ENCODE data around the gene CXorf65. TPM values are rescaled to one million over a fixed set of nuclear protein-coding genes. Genes with fewer than 3 reads are reported as not detected.
A peak's percentile ranks its signal among the peaks of the same experiment; 100 is the strongest.

CXorf65 gene
- total RNA-seq (not detected), polyA plus RNA-seq (not detected)

DNA sequence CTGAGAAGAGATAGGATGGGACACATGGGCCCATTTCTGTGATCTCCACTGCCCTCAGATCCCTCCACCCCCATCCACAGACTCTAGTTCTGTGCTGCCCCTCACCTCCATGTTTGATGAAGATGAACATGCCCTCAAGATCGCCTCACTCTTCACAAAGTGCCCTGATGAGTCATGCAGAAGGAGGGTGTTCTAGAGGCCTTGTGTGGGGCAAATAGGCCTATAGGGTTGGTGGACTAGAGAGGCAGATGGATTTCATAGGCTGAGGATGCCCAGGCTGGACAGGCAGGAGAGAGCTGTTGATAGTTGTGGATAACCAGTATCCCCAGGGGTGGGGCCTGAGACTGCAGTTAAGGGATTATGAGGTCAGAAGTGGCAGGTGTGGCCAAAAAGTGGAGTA is at the start of gene CXorf65:
TSS of gene CXorf65 (minus strand) at position 314 of the 400 bp plus-strand sequence. CDS start at position 130, 184 bp downstream.
- DNase-seq (ENCODE audit: extremely low spot score): no peak
- Histone ChIP-seq H3K4me1 (ENCODE audit: insufficient read depth) (no peaks in the 10 kb centered on the region), H3K36me3 (ENCODE audit: insufficient read depth) (no peaks in the 10 kb centered on the region), H3K27ac (ENCODE audit: low read depth) (no peak within 1 kb of the TSS), H3K4me3 (ENCODE audit: low read depth, low read length) (no peak within 1 kb of the TSS)
- WGBS: 85% methylated on average over 1 of the region's 1 CpG

DNA sequence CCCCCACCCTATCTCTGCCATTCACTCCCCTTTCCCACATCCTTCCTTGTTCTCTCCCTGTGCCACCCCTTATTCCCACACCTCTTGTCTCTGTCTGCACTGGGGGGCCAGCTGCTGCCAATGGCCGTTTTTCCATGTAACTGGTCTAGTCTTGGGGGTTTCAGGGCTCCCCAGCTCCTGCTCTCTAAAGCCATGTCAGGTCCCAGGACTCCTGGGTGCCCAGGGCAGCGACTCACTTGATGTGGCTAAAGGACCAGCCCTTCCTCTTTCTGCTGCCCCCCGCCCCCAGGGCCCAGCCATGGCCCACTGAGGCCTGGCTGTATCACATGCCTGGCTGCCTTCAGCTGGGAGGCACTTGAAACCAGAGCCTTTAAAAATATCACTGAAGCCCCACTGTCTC is 48.1 kb upstream of the CXorf65 start:
- H3K4me1 ChIP-seq (ENCODE audit: insufficient read depth): no peaks in the 10 kb centered on the region
- H3K4me3 ChIP-seq (ENCODE audit: low read depth, low read length): no peak overlapping the region
- WGBS: 85% methylated on average over 3 of the region's 3 CpGs
- H3K27ac ChIP-seq (ENCODE audit: low read depth): no peak overlapping the region
- DNase-seq (ENCODE audit: extremely low spot score): no peak
- no peaks in the 10 kb centered on the region for H3K36me3 ChIP-seq (ENCODE audit: insufficient read depth)

DNA sequence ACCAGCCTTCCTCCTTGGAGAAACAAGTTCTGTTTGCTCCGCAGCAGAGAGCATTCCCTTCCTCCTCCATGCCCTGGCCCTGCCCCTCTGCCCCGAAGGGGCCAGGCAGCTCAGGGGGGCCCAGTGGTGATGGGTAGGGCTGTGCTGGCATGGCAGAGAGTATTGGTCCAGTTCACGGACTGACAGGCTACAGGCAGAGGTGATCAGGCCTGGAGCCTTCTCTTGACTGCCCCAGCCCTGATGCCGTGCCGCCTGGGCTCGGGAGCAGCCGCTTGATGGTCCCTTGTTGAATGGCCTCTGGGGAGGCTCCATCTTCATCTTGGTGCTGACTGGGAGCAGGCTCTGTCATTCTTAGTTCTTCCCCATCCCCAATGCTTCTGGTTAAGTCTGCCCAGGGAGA is 47.7 kb upstream of the CXorf65 start:
- 95% methylated on average over 7 of the region's 7 CpGs for WGBS

DNA sequence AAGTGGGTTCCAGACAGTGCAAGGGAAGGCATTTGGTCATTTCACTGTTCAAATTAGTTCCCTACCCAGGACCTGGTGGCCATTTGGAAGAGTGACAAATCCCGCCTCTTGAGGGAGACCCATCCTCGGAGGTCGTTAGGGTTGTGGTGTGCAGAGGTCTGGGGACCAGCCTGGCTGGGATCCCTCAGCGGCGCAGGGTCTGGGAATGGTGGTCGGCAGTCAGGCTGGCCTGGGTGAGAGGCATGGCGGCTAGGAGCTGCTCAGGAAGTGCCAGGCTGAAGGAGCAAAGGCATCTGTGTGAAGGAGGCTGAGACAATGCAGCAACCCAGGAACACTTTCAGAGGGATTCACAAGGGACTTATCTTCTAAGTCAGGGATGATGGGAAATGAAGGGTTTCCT is 44.8 kb upstream of the CXorf65 start:
- DNase-seq (ENCODE audit: extremely low spot score): no peak
- WGBS: 69% methylated on average over 7 of the region's 7 CpGs
- no peaks in the 10 kb centered on the region for H3K36me3 ChIP-seq (ENCODE audit: insufficient read depth)
- no peak overlapping the region for H3K4me3 ChIP-seq (ENCODE audit: low read depth, low read length)
- H3K27ac ChIP-seq (ENCODE audit: low read depth): no peak overlapping the region
- no peaks in the 10 kb centered on the region for H3K4me1 ChIP-seq (ENCODE audit: insufficient read depth)

More for the DNA sequence above, 47.7 kb upstream of the CXorf65 start:
- Histone ChIP-seq H3K4me1 (ENCODE audit: insufficient read depth) (no peaks in the 10 kb centered on the region), H3K27ac (ENCODE audit: low read depth) (no peak overlapping the region), H3K4me3 (ENCODE audit: low read depth, low read length) (no peak overlapping the region), H3K36me3 (ENCODE audit: insufficient read depth) (no peaks in the 10 kb centered on the region)
- no peak for DNase-seq (ENCODE audit: extremely low spot score)

DNA sequence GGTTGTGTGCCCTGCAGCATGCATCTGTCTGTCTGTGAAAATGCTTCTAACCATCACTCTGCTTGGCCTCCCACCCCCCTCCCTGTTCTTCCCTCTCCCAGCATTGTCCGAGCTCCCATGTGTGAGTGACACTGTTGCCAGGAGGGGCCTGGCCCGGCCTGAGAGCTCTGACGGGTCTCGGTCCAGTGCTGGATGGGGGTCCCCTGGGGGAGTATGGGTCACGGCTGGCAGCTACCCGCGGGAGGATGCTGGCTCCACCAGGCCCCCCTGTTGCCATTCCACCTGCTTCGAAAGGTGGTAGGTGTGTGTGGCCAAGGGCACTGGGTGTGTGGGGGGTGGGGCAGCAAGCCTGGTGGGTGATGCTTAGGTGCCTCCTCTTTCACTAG is 41.7 kb upstream of the CXorf65 start:
- Histone ChIP-seq H3K27ac (ENCODE audit: low read depth) (no peak overlapping the region), H3K36me3 (ENCODE audit: insufficient read depth) (no peaks in the 10 kb centered on the region), H3K4me1 (ENCODE audit: insufficient read depth) (no peaks in the 10 kb centered on the region), H3K4me3 (ENCODE audit: low read depth, low read length) (no peak overlapping the region)
- 79% methylated on average over 8 of the region's 8 CpGs for WGBS
- no peak for DNase-seq (ENCODE audit: extremely low spot score)

DNA sequence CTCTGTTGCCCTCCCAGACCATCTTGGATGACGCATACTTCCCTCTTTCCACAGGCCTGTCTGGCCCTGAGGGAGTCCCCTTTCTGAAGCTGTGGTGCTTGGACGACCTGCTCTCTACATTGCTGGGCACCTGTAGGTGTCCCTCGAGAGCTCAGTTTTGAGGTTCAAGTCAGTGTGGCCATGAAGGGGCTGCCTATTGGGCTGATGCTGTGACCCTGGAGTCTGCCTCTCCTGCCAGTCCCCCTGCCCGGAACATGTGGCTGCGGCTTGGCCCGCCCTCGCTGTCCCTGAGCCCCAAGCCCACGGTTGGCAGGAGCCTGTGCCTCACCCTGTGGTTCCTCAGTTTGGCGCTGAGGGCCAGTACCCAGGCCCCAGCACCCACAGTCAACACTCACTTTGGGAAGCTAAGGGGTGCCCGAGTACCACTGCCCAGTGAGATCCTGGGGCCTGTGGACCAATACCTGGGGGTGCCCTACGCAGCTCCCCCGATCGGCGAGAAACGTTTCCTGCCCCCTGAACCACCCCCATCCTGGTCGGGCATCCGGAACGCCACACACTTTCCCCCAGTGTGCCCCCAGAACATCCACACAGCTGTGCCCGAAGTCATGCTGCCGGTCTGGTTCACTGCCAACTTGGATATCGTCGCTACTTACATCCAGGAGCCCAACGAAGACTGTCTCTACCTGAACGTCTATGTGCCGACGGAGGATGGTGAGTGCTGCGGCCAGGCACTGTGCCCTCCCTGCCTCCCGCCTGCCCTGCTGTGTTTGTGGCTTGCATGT is 41.1 kb upstream of the CXorf65 start:
- Histone ChIP-seq H3K4me3 (ENCODE audit: low read depth, low read length) (no peak overlapping the region), H3K27ac (ENCODE audit: low read depth) (no peak overlapping the region), H3K4me1 (ENCODE audit: insufficient read depth) (no peaks in the 10 kb centered on the region), H3K36me3 (ENCODE audit: insufficient read depth) (no peaks in the 10 kb centered on the region)
- 87% methylated on average over 28 of the region's 28 CpGs for WGBS
- DNase-seq (ENCODE audit: extremely low spot score): no peak

DNA sequence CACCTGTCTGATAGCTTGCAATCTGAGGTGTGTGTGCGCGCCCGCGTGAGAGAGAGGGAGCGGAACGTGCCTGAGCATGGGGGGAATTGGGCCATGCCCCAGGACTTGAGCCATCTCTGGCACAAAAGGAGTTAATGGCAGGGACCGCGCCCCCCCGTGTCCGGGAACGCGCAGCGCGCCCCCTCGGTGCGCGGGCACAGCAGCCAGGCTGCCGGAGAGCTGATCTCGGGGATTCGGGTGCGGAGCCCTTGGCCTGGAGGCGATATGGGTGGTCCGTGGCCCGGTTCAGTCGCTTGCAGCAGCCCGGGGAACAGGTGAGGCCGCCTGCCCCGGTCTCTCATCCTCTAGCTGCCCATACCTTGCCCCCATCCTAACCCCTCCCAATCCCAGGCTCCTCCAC is 38.1 kb upstream of the CXorf65 start, which contains the start of gene NLGN3:
TSS of gene NLGN3 (plus strand) at position 191 of the 400 bp plus-strand sequence. CDS start 2,909 bp downstream, outside the sequence.
- Histone ChIP-seq H3K27ac (ENCODE audit: low read depth) (no peak within 1 kb of the TSS), H3K4me3 (ENCODE audit: low read depth, low read length) (peak within 1 kb of the TSS; percentile 9), H3K36me3 (ENCODE audit: insufficient read depth) (peaks cover 3% of the 10 kb centered on the region), H3K4me1 (ENCODE audit: insufficient read depth) (no peaks in the 10 kb centered on the region)
- no peak for DNase-seq (ENCODE audit: extremely low spot score)
- WGBS: 8% methylated on average over 28 of the region's 28 CpGs

DNA sequence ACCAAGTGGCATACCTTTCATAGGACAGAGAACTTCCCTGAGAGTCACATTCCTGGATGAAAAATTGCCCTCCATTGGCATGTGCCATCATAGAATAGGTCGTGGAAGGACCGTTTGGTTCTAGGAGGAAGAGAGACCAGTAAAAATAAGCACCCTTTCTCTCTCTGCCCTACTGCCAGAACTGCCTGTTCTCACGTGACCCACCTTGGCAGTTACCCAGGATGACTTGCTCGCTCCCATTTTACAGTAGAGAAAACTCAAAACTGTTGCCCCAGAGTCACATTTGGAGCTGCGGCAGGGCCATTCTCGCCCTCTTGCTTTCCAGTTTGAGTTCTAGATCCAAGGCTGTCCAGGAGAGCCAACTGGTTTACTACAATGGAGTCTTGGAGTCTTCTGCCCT is 37.0 kb upstream of the CXorf65 start:
- no peaks in the 10 kb centered on the region for H3K4me1 ChIP-seq (ENCODE audit: insufficient read depth)
- H3K27ac ChIP-seq (ENCODE audit: low read depth): no peak overlapping the region
- no peak overlapping the region for H3K4me3 ChIP-seq (ENCODE audit: low read depth, low read length)
- H3K36me3 ChIP-seq (ENCODE audit: insufficient read depth): peaks cover 3% of the 10 kb centered on the region
- no peak for DNase-seq (ENCODE audit: extremely low spot score)
- 33% methylated on average over 6 of the region's 6 CpGs for WGBS

DNA sequence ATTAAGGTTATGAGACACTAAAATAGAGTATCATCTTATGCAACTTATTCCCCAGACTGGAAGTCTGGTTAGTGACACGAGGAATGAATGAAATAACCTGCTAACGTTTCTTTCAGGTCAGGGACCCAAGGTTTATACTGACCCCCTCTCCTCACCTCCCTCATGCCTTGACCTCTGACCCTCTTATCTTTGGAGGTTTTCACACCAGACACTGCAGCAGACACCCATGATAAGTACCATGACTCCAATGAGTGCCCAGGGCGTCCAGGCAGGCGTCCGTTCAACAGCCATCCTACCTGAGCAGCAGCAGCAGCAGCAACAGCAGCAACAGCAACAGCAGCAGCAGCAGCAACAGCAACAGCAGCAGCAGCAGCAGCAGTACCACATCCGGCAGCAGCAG is 33.9 kb upstream of the CXorf65 start:
- 72% methylated on average over 6 of the region's 6 CpGs for WGBS
- peaks cover 5% of the 10 kb centered on the region for H3K36me3 ChIP-seq (ENCODE audit: insufficient read depth)
- H3K27ac ChIP-seq (ENCODE audit: low read depth): no peak overlapping the region

DNA sequence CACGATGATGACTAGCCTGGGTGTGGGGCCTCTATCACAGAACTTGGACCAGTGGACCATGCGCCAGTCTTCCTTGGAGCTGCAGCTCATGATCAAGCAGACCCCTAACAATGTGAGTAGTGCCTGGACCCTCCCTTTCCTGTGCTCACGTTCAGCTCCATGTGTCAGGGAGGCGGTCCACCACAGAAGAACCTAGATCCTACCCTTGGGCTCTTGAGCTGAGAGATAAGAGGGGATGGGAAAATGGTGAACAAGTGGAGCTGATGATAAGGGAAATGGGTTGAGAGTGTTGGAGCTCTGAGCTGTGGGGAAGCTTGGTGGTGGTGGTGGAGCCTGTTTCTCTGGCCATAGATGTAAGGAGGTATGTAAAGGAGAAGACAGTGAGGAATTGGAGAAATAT is 25.0 kb upstream of the CXorf65 start:
- 83% methylated on average over 4 of the region's 4 CpGs for WGBS
- Histone ChIP-seq H3K4me3 (ENCODE audit: low read depth, low read length) (no peak overlapping the region), H3K36me3 (ENCODE audit: insufficient read depth) (peaks cover 1% of the 10 kb centered on the region), H3K4me1 (ENCODE audit: insufficient read depth) (no peaks in the 10 kb centered on the region), H3K27ac (ENCODE audit: low read depth) (no peak overlapping the region)
- no peak for DNase-seq (ENCODE audit: extremely low spot score)

More for the DNA sequence above, 33.9 kb upstream of the CXorf65 start:
- H3K4me3 ChIP-seq (ENCODE audit: low read depth, low read length): no peak overlapping the region
- no peaks in the 10 kb centered on the region for H3K4me1 ChIP-seq (ENCODE audit: insufficient read depth)
- DNase-seq (ENCODE audit: extremely low spot score): no peak

DNA sequence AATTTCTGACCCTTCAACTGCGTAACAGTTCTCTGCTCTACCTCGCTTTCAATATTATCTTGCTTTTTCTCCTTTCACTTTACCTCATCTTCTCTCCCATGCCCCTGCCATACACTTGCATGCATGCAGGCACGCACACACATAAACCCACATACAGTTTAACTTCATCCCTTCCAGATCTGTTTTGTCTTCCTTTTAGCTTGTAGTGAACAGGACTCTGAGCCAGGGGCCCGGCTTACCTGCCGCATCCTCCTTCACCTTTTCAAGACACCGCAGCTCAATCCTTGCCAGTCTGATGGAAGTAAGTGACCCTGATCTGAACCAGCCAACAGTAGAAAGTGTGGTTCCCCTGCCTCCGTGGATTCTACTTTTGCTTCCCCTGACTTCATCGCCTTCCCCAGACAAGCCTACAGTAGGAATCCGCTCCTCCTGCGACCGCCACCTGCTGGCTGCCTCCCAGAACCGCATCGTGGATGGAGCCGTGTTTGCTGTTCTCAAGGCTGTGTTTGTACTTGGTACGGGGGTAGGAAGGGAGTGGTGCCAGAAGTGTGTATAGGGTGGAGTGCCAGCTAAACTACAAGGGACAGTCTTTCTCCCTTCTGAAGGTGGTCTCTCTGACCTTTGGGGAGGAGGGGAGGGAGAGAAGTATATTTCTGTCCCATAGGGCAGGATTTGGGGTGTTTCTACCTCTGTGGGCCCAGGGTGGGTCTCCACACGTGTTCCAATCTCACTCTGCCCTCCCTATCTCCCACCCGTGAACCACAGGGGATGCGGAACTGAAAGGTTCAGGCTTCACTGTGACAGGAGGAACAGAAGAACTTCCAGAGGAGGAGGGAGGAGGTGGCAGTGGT is 22.6 kb upstream of the CXorf65 start:
- H3K36me3 ChIP-seq (ENCODE audit: insufficient read depth): no peaks in the 10 kb centered on the region
- H3K4me1 ChIP-seq (ENCODE audit: insufficient read depth): no peaks in the 10 kb centered on the region
- H3K27ac ChIP-seq (ENCODE audit: low read depth): no peak overlapping the region
- 29% methylated on average over 18 of the region's 18 CpGs for WGBS
- peak; percentile 31 for DNase-seq (ENCODE audit: extremely low spot score)
- H3K4me3 ChIP-seq (ENCODE audit: low read depth, low read length): no peak overlapping the region

DNA sequence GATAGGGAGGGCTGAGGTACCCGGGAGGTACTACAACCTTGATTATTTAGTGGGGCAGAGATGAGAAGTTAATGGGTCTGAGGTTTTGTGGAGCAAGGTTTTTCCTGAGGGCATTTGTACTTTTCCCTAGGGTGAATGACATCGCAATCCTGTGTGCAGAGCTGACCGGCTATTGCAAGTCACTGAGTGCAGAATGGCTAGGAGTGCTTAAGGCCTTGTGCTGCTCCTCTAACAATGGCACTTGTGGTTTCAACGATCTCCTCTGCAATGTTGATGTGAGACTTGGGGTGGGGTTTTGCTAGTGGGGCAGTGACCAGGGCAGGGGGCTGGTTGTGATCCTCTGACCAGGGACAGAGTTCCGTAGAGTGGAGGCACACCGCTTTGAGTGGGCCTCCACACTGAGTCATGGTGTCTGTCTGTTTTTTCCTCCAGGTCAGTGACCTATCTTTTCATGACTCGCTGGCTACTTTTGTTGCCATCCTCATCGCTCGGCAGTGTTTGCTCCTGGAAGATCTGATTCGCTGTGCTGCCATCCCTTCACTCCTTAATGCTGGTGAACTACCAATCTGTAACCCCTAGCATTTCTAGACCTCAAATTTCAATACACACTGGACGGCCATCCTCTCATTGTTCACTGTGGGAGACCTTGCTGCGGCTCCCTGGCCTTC is 21.8 kb upstream of the CXorf65 start:
- Histone ChIP-seq H3K27ac (ENCODE audit: low read depth) (no peak overlapping the region), H3K4me1 (ENCODE audit: insufficient read depth) (no peaks in the 10 kb centered on the region), H3K4me3 (ENCODE audit: low read depth, low read length) (no peak overlapping the region), H3K36me3 (ENCODE audit: insufficient read depth) (no peaks in the 10 kb centered on the region)
- DNase-seq (ENCODE audit: extremely low spot score): no peak
- WGBS: 74% methylated on average over 12 of the region's 12 CpGs

DNA sequence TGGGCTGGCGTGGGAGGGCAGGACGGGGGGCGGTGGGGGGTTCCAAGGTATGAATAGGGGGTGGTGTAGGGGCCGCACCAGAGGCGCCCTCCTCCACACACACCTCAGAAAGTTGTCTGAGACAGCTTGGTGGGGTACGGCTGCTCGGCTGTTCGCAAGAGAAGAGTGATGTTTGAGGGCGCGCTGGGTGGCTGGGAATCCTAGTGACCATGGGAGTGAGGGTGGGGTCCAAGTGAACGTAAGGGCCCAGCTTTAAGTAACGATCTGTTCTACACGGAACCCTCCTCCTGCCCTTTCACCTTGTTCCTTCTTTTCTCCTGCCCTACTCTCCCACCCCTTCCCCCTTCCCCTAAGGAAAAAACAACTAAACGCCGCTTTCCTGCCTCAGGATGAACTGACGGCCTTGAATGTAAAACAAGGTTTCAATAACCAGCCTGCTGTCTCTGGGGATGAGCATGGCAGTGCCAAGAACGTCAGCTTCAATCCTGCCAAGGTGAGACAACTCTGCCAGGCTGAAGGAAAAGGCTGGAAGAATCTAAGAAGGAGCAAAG is 12.5 kb upstream of the CXorf65 start:
- DNase-seq (ENCODE audit: extremely low spot score): no peak
- Histone ChIP-seq H3K4me3 (ENCODE audit: low read depth, low read length) (peak overlapping the region; percentile 67), H3K36me3 (ENCODE audit: insufficient read depth) (peaks cover 6% of the 10 kb centered on the region), H3K4me1 (ENCODE audit: insufficient read depth) (no peaks in the 10 kb centered on the region), H3K27ac (ENCODE audit: low read depth) (peak overlapping the region; percentile 84)
- 2% methylated on average over 17 of the region's 17 CpGs for WGBS
